HepG2 (cell line): ENCODE data around the gene FTCD. TPM values are rescaled to one million over a fixed set of nuclear protein-coding genes. Genes with fewer than 3 reads are reported as not detected.

Experiments
- ATAC-seq: fragments of 200-7000 bp; cut with Tn5 transposase; 3 replicates; pipeline ENCODE4 v1.9.1; 2020; ENCODE audit warnings: mild to moderate bottlenecking, moderate library complexity
- BruUV-seq: library from RNA; stranded (reverse); fragments of 400-500 nt; replicated peaks from 2 replicates; lab custom pipeline; 2021; lab: Mats Ljungman, UMichigan
- CTCF ChIA-PET: fragments of 300-600 bp; formaldehyde crosslinking; extraction: SDS; loops from one replicate; lab custom pipeline; 2021; ENCODE audit warnings: low total read pairs, inconsistent platforms, low intra/inter-chr PET ratio; lab: Yijun Ruan, JAX
- POLR2A ChIA-PET: fragments of 350-600 bp; sonication (Branson Sonifier 250); formaldehyde crosslinking; loops from one replicate; lab custom pipeline; 2020; ENCODE audit warnings: antibody characterized with exemption, inconsistent platforms; lab: Yijun Ruan, JAX
- DNase-seq: peaks from one replicate; pipeline ENCODE4 v3.0.0-alpha.2; 2015; ENCODE audit warnings: low spot score
- FAIRE-seq: peaks from 3 replicates; lab custom pipeline; 2011; peaks lifted over from hg19 to GRCh38; lab: Jason Lieb, UNC
- H2AFZ ChIP-seq: one replicate; pipeline ENCODE4 v1.6.1; 2011; ENCODE audit warnings: low read length, inconsistent platforms
- H3K27ac ChIP-seq: fragments of 300-600 bp; 3 replicates; pipeline ENCODE4 v1.8.0; 2011; ENCODE audit warnings: mixed run types, mild to moderate bottlenecking, mixed read lengths, low read length, inconsistent platforms; ENCODE audit not compliant: insufficient read depth; ENCODE audit errors: extremely low read length
- H3K27me3 ChIP-seq, 2 experiments: fragments of 200-600 bp in 1 of 2; 2 replicates in 1 of 2; 3 replicates in 1 of 2; pipeline versions ENCODE4 v1.6.0 to v1.8.0; 2011; ENCODE audit warnings: low read length in 2 of 2, mild to moderate bottlenecking in 2 of 2, moderate library complexity in 2 of 2, inconsistent platforms in 1 of 2; ENCODE audit not compliant: insufficient read depth in 2 of 2, control insufficient read depth in 1 of 2
- H3K36me3 ChIP-seq, 2 experiments: fragments of 200-600 bp in 1 of 2; replicated peaks in 1 of 2; 2 replicates in 1 of 2; 3 replicates in 1 of 2; pipeline versions ENCODE4 v1.5.1 to v1.8.0; 2011; ENCODE audit warnings: low read length in 2 of 2, inconsistent platforms in 1 of 2; ENCODE audit not compliant: insufficient read depth in 2 of 2, control insufficient read depth in 1 of 2
- H3K4me1 ChIP-seq: 2 replicates; pipeline ENCODE4 v1.5.1; 2012; ENCODE audit warnings: low read length, inconsistent platforms; ENCODE audit not compliant: insufficient read depth
- H3K4me2 ChIP-seq: 2 replicates; pipeline ENCODE4 v1.6.0; 2011; ENCODE audit warnings: low read depth, low read length, inconsistent platforms
- H3K4me3 ChIP-seq, 3 experiments: fragments of 200-600 bp in 1 of 3; sonication (generic), shearing (Covaris generic) in 1 of 3; replicated peaks in 1 of 3; 2 replicates each; pipeline ENCODE4 v1.5.1; 2011 to 2016; ENCODE audit warnings: low read length in 3 of 3, inconsistent platforms in 2 of 3, low read depth in 2 of 3, mild to moderate bottlenecking in 2 of 3, control low read depth in 1 of 3, mixed read lengths in 1 of 3; ENCODE audit not compliant: insufficient read depth in 1 of 3
- H3K79me2 ChIP-seq: one replicate; pipeline ENCODE4 v1.6.1; 2011; ENCODE audit warnings: low read length, inconsistent platforms; ENCODE audit not compliant: insufficient read depth
- H3K9ac ChIP-seq: 2 replicates; pipeline ENCODE4 v1.6.0; 2011; ENCODE audit warnings: mild to moderate bottlenecking, low read depth, low read length, inconsistent platforms; ENCODE audit not compliant: insufficient read depth
- H3K9me3 ChIP-seq: 2 replicates; pipeline ENCODE4 v1.5.1; 2012; ENCODE audit warnings: mild to moderate bottlenecking, low read length
- H4K20me1 ChIP-seq: 2 replicates; pipeline ENCODE4 v1.6.0; 2011; ENCODE audit warnings: inconsistent platforms, mild to moderate bottlenecking, low read length, moderate library complexity; ENCODE audit not compliant: insufficient read depth
- ELF3 ChIP-seq: IDR thresholded peaks from 2 replicates; pipeline ENCODE4 v1.6.1; 2016; ENCODE audit warnings: missing genetic modification reagents, missing compliant biosample characterization
- GATAD2A ChIP-seq: IDR thresholded peaks from 2 replicates; pipeline ENCODE4 v1.6.1; 2016
- GPBP1L1 ChIP-seq: sonication (generic); formaldehyde crosslinking; IDR thresholded peaks from 2 replicates; pipeline ENCODE4 v1.5.0; 2020; ENCODE audit warnings: mild to moderate bottlenecking, missing genetic modification reagents
- MED1 ChIP-seq: sonication (generic); formaldehyde crosslinking; IDR thresholded peaks from 2 replicates; pipeline ENCODE4 v1.4.0; 2020; ENCODE audit warnings: missing genetic modification reagents
- MYNN ChIP-seq: sonication (generic); formaldehyde crosslinking; IDR thresholded peaks from 2 replicates; pipeline ENCODE4 v1.4.0; 2020; ENCODE audit warnings: mild to moderate bottlenecking, low read depth, missing genetic modification reagents
- PITX1 ChIP-seq: sonication (generic); formaldehyde crosslinking; IDR thresholded peaks from 2 replicates; pipeline ENCODE4 v1.5.1; 2020; ENCODE audit warnings: mild to moderate bottlenecking, missing genetic modification reagents
- SIX4 ChIP-seq: sonication (generic); formaldehyde crosslinking; IDR thresholded peaks from 2 replicates; pipeline ENCODE4 v1.4.0; 2020; ENCODE audit warnings: missing genetic modification reagents
- ZNF230 ChIP-seq: sonication (generic); formaldehyde crosslinking; IDR thresholded peaks from 2 replicates; pipeline ENCODE4 v1.4.0; 2020; ENCODE audit warnings: mild to moderate bottlenecking, missing genetic modification reagents
- ZNF547 ChIP-seq: sonication (generic); formaldehyde crosslinking; IDR thresholded peaks from 2 replicates; pipeline ENCODE4 v1.5.1; 2020; ENCODE audit warnings: mild to moderate bottlenecking, missing genetic modification reagents
- WGBS: methylation state at CpG from one replicate; pipeline ENCODE4 v1.1.6; 2017; ENCODE audit warnings: low lambda C conversion rate; 5-methylcytosine and 5-hydroxymethylcytosine counted together
- in situ Hi-C: cut with HindIII; loops from 2 replicates; pipeline ENCODE4 v1.10.0; 2017; ENCODE audit warnings: low pct_unique_long_range_greater_than_20kb; ENCODE audit not compliant: extremely low pct_ligation_motif_present
- intact Hi-C: fragments of 100-400 bp; cut with micrococcal nuclease; formaldehyde crosslinking; loops from one replicate; pipeline ENCODE4 v1.10.0; 2022; ENCODE audit not compliant: unreplicated experiment
- polyA plus RNA-seq, 8 experiments: library from polyadenylated mRNA; depleted of rRNA in 3 of 8; stranded (reverse) in 7 of 8; unstranded in 1 of 8; fragments of >200 nt; fragmentation: Illumina TruSeq in 4 of 8; extraction: Trizol in 4 of 8; gene quantifications; 2 replicates each; pipeline versions ENCODE4 v1.2.1 to v1.2.3, GENCODE V29; 2011 to 2016; ENCODE audit warnings: low read depth in 4 of 8, missing spikeins in 1 of 8, mixed read lengths in 1 of 8; ENCODE audit not compliant: insufficient read depth in 1 of 8
- total RNA-seq, 5 experiments: library from RNA; depleted of rRNA; stranded (reverse); fragments of >200 nt; fragmentation: Illumina TruSeq; extraction: Trizol; gene quantifications; 2 replicates each; pipeline ENCODE4 v1.2.3, GENCODE V29; 2016; ENCODE audit warnings: low read depth in 1 of 5

The FTCD gene
- total and polyA plus RNA-seq, 2 of the 13 experiments (the other 11 are each of a cell fraction or from before 2014, with no cell fraction given), result 75.7 to 105 TPM

- no peak for FAIRE-seq
- TF ChIP-seq ELF3 (CRISPR knock-in tag) (no peak), GPBP1L1 (no peak), SIX4 (CRISPR knock-in tag) (no peak), GATAD2A (CRISPR knock-in tag) (no peak), ZNF547 (CRISPR knock-in tag) (no peak), PITX1 (CRISPR knock-in tag) (no peak), MYNN (no peak), MED1 (CRISPR knock-in tag) (no peak), ZNF230 (no peak)
- WGBS, result 50% methylated on average over 2 of the region's 12 CpGs
- in situ Hi-C loops, result no loop called here
- no peaks in the 10 kb centered on the region for H3K36me3 ChIP-seq
- H3K79me2 ChIP-seq, result no peaks in the 10 kb centered on the region
- no peak overlapping the region for H3K4me3 ChIP-seq
- H3K27me3 ChIP-seq, result peaks cover 1 to 20% of the 10 kb centered on the region in 2 experiments; a peak in 2 of 5 replicates
- no peaks in the 10 kb centered on the region for H3K4me1 ChIP-seq
- H3K9ac ChIP-seq, result no peak overlapping the region
- ATAC-seq, result no peak
- intact Hi-C loops, result no loop called here
- no peaks in the 10 kb centered on the region for H4K20me1 ChIP-seq
- no peak for DNase-seq
- no peak overlapping the region for H3K27ac ChIP-seq
- BruUV-seq, result no TSS peak
- peaks cover 11% of the 10 kb centered on the region for H3K9me3 ChIP-seq
- no peak overlapping the region for H2AFZ ChIP-seq
- POLR2A ChIA-PET, result no interaction called here
- CTCF ChIA-PET, result no interaction called here
- no peak overlapping the region for H3K4me2 ChIP-seq
Measured at GRCh38 chr21:46111193-46111571, 44.2 kb downstream of the FTCD start.
